ENCODE results near the gene PRAMEF11. TPM values are rescaled to one million over a fixed set of nuclear protein-coding genes. Genes with fewer than 3 reads are reported as not detected.
A peak's percentile ranks its signal among the peaks of the same experiment; 100 is the strongest.
"Not testable (repeated sequence)": the region's sequence is repeated elsewhere in the genome, so short reads cannot be mapped to it uniquely, and the experiment has no call there.

Gene PRAMEF11
- total RNA-seq, 1 experiment from 2014 or later: not detected

GRCh38 chr1:12783783-12784182 is 47.4 kb downstream of the PRAMEF11 start:
- CTCF ChIA-PET; H3K36me3 Mint-ChIP-seq (ENCODE audit: insufficient read depth, unreplicated experiment); H3K4me3 ChIP-seq (ENCODE audit: low read depth, low read length); H3K36me3 ChIP-seq (ENCODE audit: control insufficient read depth, insufficient read depth, low read length); H3K4me1 Mint-ChIP-seq (ENCODE audit: low read depth, unreplicated experiment); H3K27ac Mint-ChIP-seq (ENCODE audit: unreplicated experiment); H3K27me3 Mint-ChIP-seq (ENCODE audit: insufficient read depth, unreplicated experiment); POLR2A ChIA-PET; H3K27me3 ChIP-seq (replicated peaks; ENCODE audit: control insufficient read depth, insufficient read depth, low read length); H3K4me3 Mint-ChIP-seq (ENCODE audit: unreplicated experiment); H3K4me1 ChIP-seq; H3K9me3 ChIP-seq; BruUV-seq (replicated peaks); intact Hi-C loops (cut with micrococcal nuclease; ENCODE audit: unreplicated experiment): not testable (repeated sequence)
- peak in 1 of 2 experiments; percentile 34 for DNase-seq
- TF ChIP-seq, protein P1, sequence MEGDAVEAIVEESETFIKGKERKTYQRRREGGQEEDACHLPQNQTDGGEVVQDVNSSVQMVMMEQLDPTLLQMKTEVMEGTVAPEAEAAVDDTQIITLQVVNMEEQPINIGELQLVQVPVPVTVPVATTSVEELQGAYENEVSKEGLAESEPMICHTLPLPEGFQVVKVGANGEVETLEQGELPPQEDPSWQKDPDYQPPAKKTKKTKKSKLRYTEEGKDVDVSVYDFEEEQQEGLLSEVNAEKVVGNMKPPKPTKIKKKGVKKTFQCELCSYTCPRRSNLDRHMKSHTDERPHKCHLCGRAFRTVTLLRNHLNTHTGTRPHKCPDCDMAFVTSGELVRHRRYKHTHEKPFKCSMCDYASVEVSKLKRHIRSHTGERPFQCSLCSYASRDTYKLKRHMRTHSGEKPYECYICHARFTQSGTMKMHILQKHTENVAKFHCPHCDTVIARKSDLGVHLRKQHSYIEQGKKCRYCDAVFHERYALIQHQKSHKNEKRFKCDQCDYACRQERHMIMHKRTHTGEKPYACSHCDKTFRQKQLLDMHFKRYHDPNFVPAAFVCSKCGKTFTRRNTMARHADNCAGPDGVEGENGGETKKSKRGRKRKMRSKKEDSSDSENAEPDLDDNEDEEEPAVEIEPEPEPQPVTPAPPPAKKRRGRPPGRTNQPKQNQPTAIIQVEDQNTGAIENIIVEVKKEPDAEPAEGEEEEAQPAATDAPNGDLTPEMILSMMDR (IDR thresholded peaks at IDR 0.05; ENCODE audit: insufficient read depth in 1 of 2, low read depth in 1 of 2, low read length in 1 of 2, severe bottlenecking in 1 of 2, unreplicated experiment in 1 of 2): peak in 1 of 2 experiments; percentile 24
- peaks cover 10% of the 10 kb centered on the region for H3K9me3 Mint-ChIP-seq (ENCODE audit: unreplicated experiment)

DNA sequence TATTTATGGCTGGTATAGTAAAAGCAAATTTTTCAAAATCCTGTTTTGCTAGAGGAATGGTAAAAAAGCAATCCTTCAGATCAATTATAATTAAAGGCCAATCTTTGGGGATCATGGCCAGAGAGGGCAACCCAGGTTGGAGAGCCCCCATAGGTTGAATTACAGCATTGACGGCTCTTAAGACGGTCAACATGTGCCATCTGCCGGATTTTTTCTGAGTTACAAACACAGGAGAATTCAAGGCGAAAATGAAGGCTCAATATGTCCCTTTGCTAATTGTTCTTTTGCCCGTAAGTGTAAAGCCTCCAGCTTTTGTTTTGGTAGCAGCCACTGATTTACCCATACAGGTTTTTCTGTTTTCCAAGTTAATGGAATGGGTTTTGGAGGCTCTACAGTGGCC is 49.7 kb downstream of the PRAMEF11 start:
- peak in 1 of 2 experiments; percentile 30 for DNase-seq
- H3K4me1 Mint-ChIP-seq (ENCODE audit: low read depth, unreplicated experiment); H3K36me3 ChIP-seq (ENCODE audit: control insufficient read depth, insufficient read depth, low read length); POLR2A ChIA-PET; H3K27ac Mint-ChIP-seq (ENCODE audit: unreplicated experiment); H3K9me3 ChIP-seq; H3K4me3 ChIP-seq (ENCODE audit: low read depth, low read length); H3K27me3 ChIP-seq (replicated peaks; ENCODE audit: control insufficient read depth, insufficient read depth, low read length); H3K4me1 ChIP-seq; intact Hi-C loops (cut with micrococcal nuclease; ENCODE audit: unreplicated experiment); H3K36me3 Mint-ChIP-seq (ENCODE audit: insufficient read depth, unreplicated experiment); H3K27me3 Mint-ChIP-seq (ENCODE audit: insufficient read depth, unreplicated experiment); CTCF ChIA-PET; H3K4me3 Mint-ChIP-seq (ENCODE audit: unreplicated experiment); BruUV-seq (replicated peaks): not testable (repeated sequence)
- H3K9me3 Mint-ChIP-seq (ENCODE audit: unreplicated experiment): peaks cover 10% of the 10 kb centered on the region

GRCh38 chr1:12778907-12779306 is 52.3 kb downstream of the PRAMEF11 start:
- TF ChIP-seq, protein P1 (IDR thresholded peaks at IDR 0.05; ENCODE audit: insufficient read depth in 1 of 2, low read depth in 1 of 2, low read length in 1 of 2, severe bottlenecking in 1 of 2, unreplicated experiment in 1 of 2): no peak
- POLR2A ChIA-PET: no interaction called here
- H3K36me3 Mint-ChIP-seq (ENCODE audit: insufficient read depth, unreplicated experiment): no peaks in the 10 kb centered on the region
- CTCF ChIA-PET: no interaction called here
- H3K4me3 ChIP-seq (ENCODE audit: low read depth, low read length): no peak overlapping the region
- no peaks in the 10 kb centered on the region for H3K27me3 ChIP-seq (replicated peaks; ENCODE audit: control insufficient read depth, insufficient read depth, low read length)
- no peaks in the 10 kb centered on the region for H3K9me3 Mint-ChIP-seq (ENCODE audit: unreplicated experiment)
- intact Hi-C loops (cut with micrococcal nuclease; ENCODE audit: unreplicated experiment): no loop called here
- no peak for DNase-seq
- no peaks in the 10 kb centered on the region for H3K4me1 ChIP-seq
- H3K9me3 ChIP-seq: no peaks in the 10 kb centered on the region
- H3K27ac Mint-ChIP-seq (ENCODE audit: unreplicated experiment): no peak overlapping the region
- no peaks in the 10 kb centered on the region for H3K36me3 ChIP-seq (ENCODE audit: control insufficient read depth, insufficient read depth, low read length)
- no peaks in the 10 kb centered on the region for H3K27me3 Mint-ChIP-seq (ENCODE audit: insufficient read depth, unreplicated experiment)
- BruUV-seq (replicated peaks): no TSS peak
- no peak overlapping the region for H3K4me3 Mint-ChIP-seq (ENCODE audit: unreplicated experiment)
- no peaks in the 10 kb centered on the region for H3K4me1 Mint-ChIP-seq (ENCODE audit: low read depth, unreplicated experiment)

DNA sequence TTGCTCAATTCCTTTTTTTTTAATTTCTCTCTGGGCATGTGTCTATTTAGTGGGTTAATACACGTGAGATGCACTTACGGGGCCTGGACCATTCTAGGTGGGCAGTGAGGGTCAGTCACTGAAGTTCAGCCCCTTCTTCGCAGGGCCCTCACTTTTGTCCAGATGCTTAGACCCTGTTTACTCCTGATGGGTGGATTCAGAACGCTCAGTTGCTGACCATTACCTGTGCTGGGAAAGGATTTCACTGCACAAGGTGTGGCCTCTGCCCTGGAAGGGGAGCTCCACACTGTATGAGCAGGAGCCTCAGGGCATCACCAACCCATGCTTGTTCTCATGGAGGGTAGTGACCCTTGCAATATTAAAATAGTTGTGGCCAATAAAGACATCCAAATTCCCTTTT is 53.1 kb downstream of the PRAMEF11 start:
- H3K4me1 ChIP-seq: no peaks in the 10 kb centered on the region
- Mint-ChIP-seq H3K4me1 (ENCODE audit: low read depth, unreplicated experiment) (no peaks in the 10 kb centered on the region), H3K36me3 (ENCODE audit: insufficient read depth, unreplicated experiment) (no peaks in the 10 kb centered on the region), H3K9me3 (ENCODE audit: unreplicated experiment) (no peaks in the 10 kb centered on the region), H3K27ac (ENCODE audit: unreplicated experiment) (no peak overlapping the region), H3K4me3 (ENCODE audit: unreplicated experiment) (no peak overlapping the region), H3K27me3 (ENCODE audit: insufficient read depth, unreplicated experiment) (peaks cover 3% of the 10 kb centered on the region)
- intact Hi-C loops (cut with micrococcal nuclease; ENCODE audit: unreplicated experiment): no loop called here
- no peaks in the 10 kb centered on the region for H3K36me3 ChIP-seq (ENCODE audit: control insufficient read depth, insufficient read depth, low read length)
- H3K4me3 ChIP-seq (ENCODE audit: low read depth, low read length): no peak overlapping the region
- H3K27me3 ChIP-seq (replicated peaks; ENCODE audit: control insufficient read depth, insufficient read depth, low read length): no peaks in the 10 kb centered on the region
- no TSS peak for BruUV-seq (replicated peaks)
- TF ChIP-seq, protein P1 (IDR thresholded peaks at IDR 0.05; ENCODE audit: insufficient read depth in 1 of 2, low read depth in 1 of 2, low read length in 1 of 2, severe bottlenecking in 1 of 2, unreplicated experiment in 1 of 2): no peak
- no peak for DNase-seq
- CTCF ChIA-PET: no interaction called here
- POLR2A ChIA-PET: no interaction called here
- no peaks in the 10 kb centered on the region for H3K9me3 ChIP-seq
